Right lobe of liver (tissue), 6 donors: Measurements from ENCODE around the gene C10orf90. TPM values are rescaled to one million over a fixed set of nuclear protein-coding genes. Genes with fewer than 3 reads are reported as not detected.

Experiments
- ATAC-seq, 4 donors: fragments of 200-7000 bp; cut with Tn5 transposase; one replicate each; pipeline ENCODE4 v1.9.1; 2020; ENCODE audit warnings: mild to moderate bottlenecking in 4 of 4, moderate library complexity in 4 of 4
- DNase-seq, 3 donors: peaks; one replicate each; pipeline ENCODE4 v3.0.0-alpha.2; 2020
- H3K27ac ChIP-seq, 3 donors: fragments of 200-600 bp; one replicate each; pipeline ENCODE4 v1.8.0; 2022
- H3K27me3 ChIP-seq, 2 donors: fragments of 200-600 bp; one replicate each; pipeline ENCODE4 v1.8.0; 2022
- H3K36me3 ChIP-seq, 4 donors: fragments of 200-600 bp; sonication (generic) in 1 of 4; one replicate each; pipeline versions ENCODE4 v1.5.1 to v1.8.0; 2017 to 2022; ENCODE audit warnings: control low read depth in 1 of 4
- H3K4me1 ChIP-seq, 4 donors: fragments of 200-600 bp; sonication (generic) in 1 of 4; one replicate each; pipeline versions ENCODE4 v1.5.1 to v1.8.0; 2017 to 2022; ENCODE audit warnings: control low read depth in 1 of 4
- H3K4me3 ChIP-seq, 3 donors: fragments of 200-600 bp; one replicate each; pipeline ENCODE4 v1.8.0; 2022
- H3K9me3 ChIP-seq, 4 donors: fragments of 200-600 bp; sonication (generic) in 1 of 4; one replicate each; pipeline versions ENCODE4 v1.5.1 to v1.8.0; 2017 to 2022; ENCODE audit warnings: control low read depth in 1 of 4
- CTCF ChIP-seq, 4 donors: fragments of 200-600 bp in 3 of 4; fragments of 450-650 bp in 1 of 4; IDR thresholded peaks; one replicate each; pipeline versions ENCODE4 v1.5.1 to v1.8.0; 2016 to 2022; ENCODE audit warnings: antibody characterized with exemption in 4 of 4, mild to moderate bottlenecking in 2 of 4
- POLR2A ChIP-seq: fragments of 450-650 bp; IDR thresholded peaks from one replicate; pipeline ENCODE4 v1.6.1; 2017; ENCODE audit warnings: antibody characterized with exemption, mild to moderate bottlenecking
- whole genome bisulfite sequencing: methylation state at CpG from one replicate; pipeline ENCODE4 v1.1.6; 2018; ENCODE audit warnings: low coverage, low lambda C conversion rate; ENCODE audit not compliant: insufficient coverage; ENCODE audit errors: missing lambda C conversion rate; 5-methylcytosine and 5-hydroxymethylcytosine counted together
- intact Hi-C, 2 donors: fragments of 100-400 bp; cut with DNase I; formaldehyde crosslinking; loops; one replicate each; pipeline versions ENCODE4 v1.11.2 to v1.14.1; 2022
- total RNA-seq, 6 experiments: library from RNA; depleted of rRNA in 2 of 6; stranded (reverse); fragments of >200 nt in 2 of 6; fragmentation: NEBNext Ultra II Directional in 3 of 6; extraction: Animal tissue kit (Norgen Biotek cat#: 25700) in 3 of 6; gene quantifications; one replicate each; pipeline versions ENCODE4 v1.1.0 to v1.2.4, GENCODE V29; 2016 to 2023
- donor health status: DM: no; HTN: yes; CAD: no.
- donor health status: DM: no; HTN: no; CAD: no.
- donor health status: DM: no; HTN: no; CAD: no.
- donor health status: DM: no; HTN: yes; CAD: no.
- donor health status: DM: no; HTN: yes; CAD: no.

C10orf90 gene
- total RNA-seq, 6 experiments from 2014 or later: 0.22 to 0.43 TPM; not detected in 4

DNA sequence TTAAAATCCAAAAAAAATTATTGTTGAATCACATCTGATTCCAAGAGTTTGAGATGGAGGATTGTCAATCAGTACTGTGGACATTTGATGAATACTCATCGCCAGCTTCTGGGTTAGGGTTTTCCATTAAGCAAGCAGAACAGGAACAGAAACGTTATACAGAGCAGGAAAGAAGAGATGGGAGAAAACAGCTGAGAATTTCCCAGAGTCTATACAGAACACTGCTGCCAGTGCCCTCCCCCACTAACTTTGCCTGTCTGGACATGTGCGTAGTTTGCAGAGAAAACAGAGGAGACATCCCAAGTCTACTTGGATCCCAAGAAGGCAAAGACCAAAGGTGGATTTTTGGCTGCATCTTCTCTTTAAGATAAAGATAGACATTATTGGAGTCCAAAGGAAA, 19.0 kb downstream of the C10orf90 start:
- H3K4me3 ChIP-seq: no peak overlapping the region
- DNase-seq: no peak
- H3K36me3 ChIP-seq: no peaks in the 10 kb centered on the region
- no peak for TF ChIP-seq POLR2A
- no peak for TF ChIP-seq CTCF (IDR thresholded peaks at IDR 0.05)
- H3K4me1 ChIP-seq: no peaks in the 10 kb centered on the region
- H3K9me3 ChIP-seq: no peaks in the 10 kb centered on the region
- H3K27me3 ChIP-seq: no peaks in the 10 kb centered on the region
- intact Hi-C loops: no loop called here
- no peak for ATAC-seq
- H3K27ac ChIP-seq: no peak overlapping the region
- WGBS: 43% methylated on average over 3 of the region's 3 CpGs

DNA sequence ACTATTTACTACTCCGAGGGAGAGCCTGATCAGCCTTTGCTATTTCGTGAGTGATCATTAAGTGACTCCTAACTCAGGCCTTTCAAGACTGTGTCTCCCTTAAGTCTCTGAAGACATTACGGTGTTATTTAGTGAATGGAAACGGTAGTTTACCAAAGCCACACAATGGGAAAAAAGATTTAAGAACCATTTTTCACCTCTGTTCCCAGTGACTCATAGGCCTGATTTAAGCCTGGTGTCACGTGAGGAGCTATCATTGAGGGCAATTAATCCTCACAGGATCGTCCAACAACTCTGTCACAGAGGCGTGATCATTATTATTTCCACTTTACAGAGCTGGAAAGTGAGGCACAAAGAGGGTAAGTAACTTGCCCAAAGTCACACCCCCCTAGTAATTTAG, 20.3 kb downstream of the C10orf90 start:
- no peaks in the 10 kb centered on the region for H3K27me3 ChIP-seq
- H3K4me3 ChIP-seq: no peak overlapping the region
- no peak overlapping the region for H3K27ac ChIP-seq
- H3K9me3 ChIP-seq: no peaks in the 10 kb centered on the region
- no peak for DNase-seq
- intact Hi-C loops: no loop called here
- H3K36me3 ChIP-seq: no peaks in the 10 kb centered on the region
- TF ChIP-seq CTCF (IDR thresholded peaks at IDR 0.05) (no peak), POLR2A (no peak)
- WGBS: 37% methylated on average over 5 of the region's 7 CpGs
- ATAC-seq: no peak
- H3K4me1 ChIP-seq: no peaks in the 10 kb centered on the region

DNA sequence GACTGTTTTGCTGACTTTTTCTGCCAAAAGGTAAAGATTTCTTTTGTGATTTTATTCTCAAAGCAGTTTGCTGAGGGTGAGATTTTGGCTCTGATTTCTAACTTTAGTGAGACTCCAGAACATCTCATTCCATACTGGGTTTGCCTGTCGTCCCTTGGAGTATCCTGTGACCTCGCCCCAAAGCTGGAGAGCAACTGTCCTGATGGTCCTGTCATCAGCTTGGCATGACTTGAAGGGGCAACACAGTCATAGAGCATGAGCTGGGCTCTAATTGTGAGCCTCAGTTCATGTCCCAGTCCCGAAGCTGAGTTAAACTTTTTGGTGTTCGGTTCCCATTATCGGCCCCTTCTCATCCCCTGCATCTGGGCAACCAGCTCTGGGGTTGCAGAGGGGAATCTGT, 23.4 kb downstream of the C10orf90 start:
- no peaks in the 10 kb centered on the region for H3K9me3 ChIP-seq
- DNase-seq: no peak
- H3K4me3 ChIP-seq: no peak overlapping the region
- 43% methylated on average over 5 of the region's 5 CpGs for WGBS
- no peak for TF ChIP-seq POLR2A
- no peak for TF ChIP-seq CTCF (IDR thresholded peaks at IDR 0.05)
- ATAC-seq: no peak
- H3K27ac ChIP-seq: no peak overlapping the region
- intact Hi-C loops: no loop called here
- no peaks in the 10 kb centered on the region for H3K4me1 ChIP-seq
- H3K36me3 ChIP-seq: no peaks in the 10 kb centered on the region
- H3K27me3 ChIP-seq: no peaks in the 10 kb centered on the region

DNA sequence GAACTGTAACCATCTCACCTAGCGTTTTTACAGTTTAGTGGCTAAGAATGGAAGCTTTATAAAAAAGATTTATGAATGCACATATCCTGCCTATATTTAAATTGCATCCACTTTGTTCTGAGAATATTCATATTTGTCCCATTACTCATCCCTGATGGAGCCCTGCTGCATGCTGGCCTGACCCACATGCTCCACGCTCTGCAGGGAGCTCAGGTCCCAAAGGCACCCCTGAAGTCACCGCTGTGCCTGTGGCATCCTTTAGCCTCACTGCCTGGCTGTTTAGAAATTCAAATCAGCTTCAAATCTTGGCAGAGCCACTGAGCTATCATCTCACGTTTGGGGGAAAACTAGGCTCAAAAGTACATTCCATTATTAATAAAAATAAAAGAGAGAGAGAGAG, 24.4 kb downstream of the C10orf90 start:
- H3K27ac ChIP-seq: no peak overlapping the region
- no peaks in the 10 kb centered on the region for H3K4me1 ChIP-seq
- no peak overlapping the region for H3K4me3 ChIP-seq
- TF ChIP-seq POLR2A: no peak
- no peak for TF ChIP-seq CTCF (IDR thresholded peaks at IDR 0.05)
- no peaks in the 10 kb centered on the region for H3K27me3 ChIP-seq
- WGBS: 56% methylated on average over 4 of the region's 4 CpGs
- DNase-seq (no peak), ATAC-seq (no peak)
- intact Hi-C loops: no loop called here
- no peaks in the 10 kb centered on the region for H3K36me3 ChIP-seq
- H3K9me3 ChIP-seq: no peaks in the 10 kb centered on the region

- no peaks in the 10 kb centered on the region for H3K9me3 ChIP-seq
- DNase-seq (no peak), ATAC-seq (no peak)
- TF ChIP-seq CTCF (IDR thresholded peaks at IDR 0.05): no peak
- TF ChIP-seq POLR2A: no peak
- no peaks in the 10 kb centered on the region for H3K36me3 ChIP-seq
- no peaks in the 10 kb centered on the region for H3K4me1 ChIP-seq
- no peak overlapping the region for H3K27ac ChIP-seq
- no peak overlapping the region for H3K4me3 ChIP-seq
- intact Hi-C loops: no loop called here
- no peaks in the 10 kb centered on the region for H3K27me3 ChIP-seq
- 38% methylated on average over 3 of the region's 3 CpGs for WGBS
Measured at GRCh38 chr10:126640401-126640800, 30.1 kb downstream of the C10orf90 start.
